Measurements from ENCODE around the gene MALL.

MALL gene

DNA sequence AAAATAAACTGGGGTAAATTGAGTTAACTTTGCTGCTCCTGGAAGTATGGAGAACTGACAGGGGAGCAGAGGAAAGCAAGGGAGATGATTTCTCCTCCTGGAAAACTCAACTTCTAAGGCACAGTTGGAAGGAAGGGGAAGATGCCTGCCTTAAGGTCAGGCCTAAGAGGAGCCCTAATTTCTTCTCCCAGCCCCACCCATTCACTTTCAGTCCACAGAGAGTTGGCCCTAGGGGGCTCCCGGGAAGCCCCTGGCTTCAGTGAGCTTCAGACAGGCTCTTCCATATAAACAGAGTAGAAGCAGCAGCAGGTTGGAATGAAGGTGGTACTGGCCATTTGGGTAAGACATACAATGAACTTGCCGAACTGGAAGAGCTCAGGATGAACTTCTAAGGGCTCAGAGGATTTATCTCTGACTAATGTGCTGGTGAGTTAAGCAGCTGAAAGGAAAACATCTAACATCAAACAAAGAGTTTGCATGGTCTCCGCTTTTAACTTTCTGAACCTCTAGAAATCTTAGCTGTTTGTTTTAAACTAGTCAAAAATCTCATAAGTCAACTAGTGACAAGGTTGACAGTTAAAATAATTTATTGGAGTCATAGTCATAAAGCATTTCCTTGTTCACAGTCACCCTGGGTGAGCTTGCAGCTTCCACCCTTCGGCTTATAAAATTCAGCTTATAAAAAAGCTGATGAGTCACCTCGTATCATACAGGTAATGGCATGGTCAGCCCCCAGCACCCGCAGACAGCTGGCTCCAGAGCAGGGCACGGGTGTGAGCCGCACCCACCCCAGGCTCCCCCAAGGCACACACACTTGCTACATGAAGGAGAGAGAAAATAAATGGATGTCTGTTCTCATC is 9.8 kb downstream of the MALL start:
- no peaks in the 10 kb centered on the region for H3K36me3 ChIP-seq (replicated peaks)
- TF ChIP-seq, protein P1, sequence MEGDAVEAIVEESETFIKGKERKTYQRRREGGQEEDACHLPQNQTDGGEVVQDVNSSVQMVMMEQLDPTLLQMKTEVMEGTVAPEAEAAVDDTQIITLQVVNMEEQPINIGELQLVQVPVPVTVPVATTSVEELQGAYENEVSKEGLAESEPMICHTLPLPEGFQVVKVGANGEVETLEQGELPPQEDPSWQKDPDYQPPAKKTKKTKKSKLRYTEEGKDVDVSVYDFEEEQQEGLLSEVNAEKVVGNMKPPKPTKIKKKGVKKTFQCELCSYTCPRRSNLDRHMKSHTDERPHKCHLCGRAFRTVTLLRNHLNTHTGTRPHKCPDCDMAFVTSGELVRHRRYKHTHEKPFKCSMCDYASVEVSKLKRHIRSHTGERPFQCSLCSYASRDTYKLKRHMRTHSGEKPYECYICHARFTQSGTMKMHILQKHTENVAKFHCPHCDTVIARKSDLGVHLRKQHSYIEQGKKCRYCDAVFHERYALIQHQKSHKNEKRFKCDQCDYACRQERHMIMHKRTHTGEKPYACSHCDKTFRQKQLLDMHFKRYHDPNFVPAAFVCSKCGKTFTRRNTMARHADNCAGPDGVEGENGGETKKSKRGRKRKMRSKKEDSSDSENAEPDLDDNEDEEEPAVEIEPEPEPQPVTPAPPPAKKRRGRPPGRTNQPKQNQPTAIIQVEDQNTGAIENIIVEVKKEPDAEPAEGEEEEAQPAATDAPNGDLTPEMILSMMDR (IDR thresholded peaks at IDR 0.05; ENCODE audit: low read depth, low read length, missing control alignments) = no peak
- no peak for DNase-seq
- H3K27ac ChIP-seq = no peak overlapping the region
- no peak overlapping the region for H3K4me3 ChIP-seq (ENCODE audit: low read depth, low read length)
- in situ Hi-C loops (cut with HindIII; ENCODE audit: low pct_ligation_motif_present, low sequenced_read_pairs) = no loop called here
- H3K27me3 ChIP-seq (replicated peaks) = no peaks in the 10 kb centered on the region

DNA sequence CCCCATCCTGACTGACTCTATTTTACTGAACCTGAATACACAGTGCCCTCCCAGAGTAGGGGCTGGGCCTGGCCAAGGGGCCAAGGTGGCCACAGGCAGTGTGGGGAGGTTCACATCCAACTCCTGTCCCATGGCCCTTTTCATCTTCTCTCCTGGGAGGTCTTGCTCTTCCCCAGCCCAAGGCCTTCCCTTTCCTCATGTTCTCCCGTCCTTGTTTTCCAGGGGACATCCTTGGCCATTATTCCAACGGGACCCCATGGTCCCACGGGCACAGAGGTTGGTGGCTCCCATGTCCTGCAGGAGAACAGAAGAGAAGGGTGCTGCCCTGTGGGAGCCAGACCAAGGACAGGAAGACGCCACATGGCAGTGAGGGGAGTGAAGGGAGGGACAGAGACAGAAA is 10.4 kb downstream of the MALL start:
- DNase-seq = no peak
- H3K27me3 ChIP-seq (replicated peaks) = no peaks in the 10 kb centered on the region
- in situ Hi-C loops (cut with HindIII; ENCODE audit: low pct_ligation_motif_present, low sequenced_read_pairs) = no loop called here
- no peaks in the 10 kb centered on the region for H3K36me3 ChIP-seq (replicated peaks)
- TF ChIP-seq, protein P1 (IDR thresholded peaks at IDR 0.05; ENCODE audit: low read depth, low read length, missing control alignments) = no peak
- no peak overlapping the region for H3K4me3 ChIP-seq (ENCODE audit: low read depth, low read length)
- H3K27ac ChIP-seq = no peak overlapping the region

DNA sequence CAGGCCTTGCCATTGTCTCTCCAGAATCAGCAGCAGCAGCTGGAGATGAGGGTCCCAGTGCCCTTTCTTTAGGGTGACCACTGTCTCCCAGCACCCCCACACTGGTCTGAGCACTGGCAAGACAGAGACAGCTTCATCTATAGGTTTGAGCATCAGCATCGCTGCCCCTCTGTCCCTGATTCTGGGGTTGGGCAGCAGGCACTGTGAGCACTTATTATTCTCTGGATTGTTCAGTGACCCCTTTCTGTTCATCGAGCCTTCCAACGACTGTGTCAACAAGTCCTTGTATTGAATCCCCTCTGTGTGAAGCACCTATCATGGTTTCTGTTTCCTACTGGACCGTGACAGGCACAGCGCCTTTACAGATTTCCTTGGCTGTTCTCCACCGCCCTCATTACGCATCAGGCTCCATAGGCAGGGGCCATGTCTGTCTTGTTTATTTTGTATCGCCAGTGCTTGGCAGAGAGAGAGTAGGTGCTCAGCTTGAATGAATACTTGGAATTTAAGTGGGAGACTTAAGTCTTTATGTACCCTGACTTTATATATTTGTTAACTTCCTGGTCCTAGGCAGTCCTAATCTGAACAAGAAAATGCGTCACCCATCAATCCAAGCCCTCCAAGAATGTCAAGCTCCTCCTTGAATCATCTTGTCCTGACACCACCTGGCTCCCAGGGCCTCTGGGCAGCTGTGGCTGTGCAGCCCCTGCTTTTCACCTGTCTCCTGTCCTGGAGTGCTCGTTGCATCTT is 11.4 kb downstream of the MALL start:
- no peak overlapping the region for H3K4me3 ChIP-seq (ENCODE audit: low read depth, low read length)
- TF ChIP-seq, protein P1 (IDR thresholded peaks at IDR 0.05; ENCODE audit: low read depth, low read length, missing control alignments) = no peak
- no peaks in the 10 kb centered on the region for H3K27me3 ChIP-seq (replicated peaks)
- no peaks in the 10 kb centered on the region for H3K36me3 ChIP-seq (replicated peaks)
- DNase-seq = no peak
- no peak overlapping the region for H3K27ac ChIP-seq
- in situ Hi-C loops (cut with HindIII; ENCODE audit: low pct_ligation_motif_present, low sequenced_read_pairs) = no loop called here

DNA sequence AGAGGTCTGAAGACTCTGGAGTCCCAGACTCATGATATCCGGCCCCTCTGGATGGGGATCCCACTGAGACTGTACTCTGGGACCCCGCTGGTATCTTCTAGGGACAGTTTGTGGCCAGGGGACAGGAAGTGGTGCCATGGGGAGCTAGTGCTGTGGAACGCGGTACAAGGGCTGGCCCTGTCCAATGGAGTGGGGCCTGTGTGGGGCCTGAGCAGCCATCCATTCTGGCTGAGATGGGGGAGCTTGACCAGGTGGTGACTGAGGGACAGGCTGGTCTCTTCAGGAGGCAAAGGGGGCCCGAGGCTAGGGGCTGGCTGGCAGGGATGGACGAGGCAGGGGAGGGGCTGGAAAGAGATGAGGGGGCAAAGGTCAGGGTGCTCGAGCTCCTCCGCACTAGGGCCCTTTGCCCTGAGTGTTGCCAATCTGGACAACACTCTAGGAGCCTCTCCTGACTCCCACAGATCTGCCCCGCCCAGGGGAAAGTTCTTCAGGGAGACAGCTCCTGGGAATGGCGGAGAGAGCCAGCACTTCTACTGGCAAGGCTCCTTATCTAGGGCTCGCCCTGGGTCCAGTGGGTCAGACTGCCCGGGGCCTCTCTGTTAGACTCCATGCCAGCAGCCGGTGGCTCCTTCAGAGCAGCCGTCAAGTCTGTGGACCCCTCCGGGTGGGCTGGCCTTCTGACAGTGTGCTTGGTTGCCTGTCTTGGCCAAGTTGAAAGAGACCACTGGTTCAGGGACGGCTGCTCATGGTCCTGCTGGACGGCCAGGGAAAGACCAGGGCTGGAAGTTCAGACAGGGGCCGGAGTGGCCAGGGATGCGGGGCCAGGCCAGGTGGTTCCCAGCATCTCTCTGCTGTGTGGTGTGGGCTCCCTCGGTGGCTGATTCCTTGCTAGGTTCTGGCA is 12.3 kb downstream of the MALL start:
- in situ Hi-C loops (cut with HindIII; ENCODE audit: low pct_ligation_motif_present, low sequenced_read_pairs) = no loop called here

More for the DNA sequence above, 12.3 kb downstream of the MALL start:
- H3K27ac ChIP-seq = no peak overlapping the region
- TF ChIP-seq, protein P1 (IDR thresholded peaks at IDR 0.05; ENCODE audit: low read depth, low read length, missing control alignments) = no peak
- H3K27me3 ChIP-seq (replicated peaks) = no peaks in the 10 kb centered on the region
- no peaks in the 10 kb centered on the region for H3K36me3 ChIP-seq (replicated peaks)
- no peak for DNase-seq
- no peak overlapping the region for H3K4me3 ChIP-seq (ENCODE audit: low read depth, low read length)
